ENCODE results near the gene PTPN11. TPM values are rescaled to one million over a fixed set of nuclear protein-coding genes. Genes with fewer than 3 reads are reported as not detected.

The PTPN11 gene
- total RNA-seq, 1 donor from 2014 or later = 92.1 TPM

GRCh38 chr12:112530941-112531340, 112.2 kb downstream of the PTPN11 start:
- no peak overlapping the region for H3K27ac Mint-ChIP-seq (ENCODE audit: unreplicated experiment)
- no peaks in the 10 kb centered on the region for H3K9me3 Mint-ChIP-seq
- H3K36me3 Mint-ChIP-seq (ENCODE audit: low read depth) = no peaks in the 10 kb centered on the region
- no peaks in the 10 kb centered on the region for H3K27me3 Mint-ChIP-seq (ENCODE audit: low read depth)
- TF ChIP-seq, protein P1, sequence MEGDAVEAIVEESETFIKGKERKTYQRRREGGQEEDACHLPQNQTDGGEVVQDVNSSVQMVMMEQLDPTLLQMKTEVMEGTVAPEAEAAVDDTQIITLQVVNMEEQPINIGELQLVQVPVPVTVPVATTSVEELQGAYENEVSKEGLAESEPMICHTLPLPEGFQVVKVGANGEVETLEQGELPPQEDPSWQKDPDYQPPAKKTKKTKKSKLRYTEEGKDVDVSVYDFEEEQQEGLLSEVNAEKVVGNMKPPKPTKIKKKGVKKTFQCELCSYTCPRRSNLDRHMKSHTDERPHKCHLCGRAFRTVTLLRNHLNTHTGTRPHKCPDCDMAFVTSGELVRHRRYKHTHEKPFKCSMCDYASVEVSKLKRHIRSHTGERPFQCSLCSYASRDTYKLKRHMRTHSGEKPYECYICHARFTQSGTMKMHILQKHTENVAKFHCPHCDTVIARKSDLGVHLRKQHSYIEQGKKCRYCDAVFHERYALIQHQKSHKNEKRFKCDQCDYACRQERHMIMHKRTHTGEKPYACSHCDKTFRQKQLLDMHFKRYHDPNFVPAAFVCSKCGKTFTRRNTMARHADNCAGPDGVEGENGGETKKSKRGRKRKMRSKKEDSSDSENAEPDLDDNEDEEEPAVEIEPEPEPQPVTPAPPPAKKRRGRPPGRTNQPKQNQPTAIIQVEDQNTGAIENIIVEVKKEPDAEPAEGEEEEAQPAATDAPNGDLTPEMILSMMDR (conservative IDR thresholded peaks at IDR 0.05) = no peak
- DNase-seq (ENCODE audit: low read depth, low spot score) = no peak
- no peaks in the 10 kb centered on the region for H3K4me1 Mint-ChIP-seq
- H3K4me3 Mint-ChIP-seq = no peak overlapping the region

- Mint-ChIP-seq H3K27ac (ENCODE audit: unreplicated experiment) (no peak overlapping the region), H3K27me3 (ENCODE audit: low read depth) (no peaks in the 10 kb centered on the region), H3K9me3 (no peaks in the 10 kb centered on the region), H3K4me3 (no peak overlapping the region), H3K36me3 (ENCODE audit: low read depth) (no peaks in the 10 kb centered on the region), H3K4me1 (no peaks in the 10 kb centered on the region)
- TF ChIP-seq, protein P1 (conservative IDR thresholded peaks at IDR 0.05) = no peak
- DNase-seq (ENCODE audit: low read depth, low spot score) = no peak
Measured at GRCh38 chr12:112532106-112532505, 113.4 kb downstream of the PTPN11 start.

DNA sequence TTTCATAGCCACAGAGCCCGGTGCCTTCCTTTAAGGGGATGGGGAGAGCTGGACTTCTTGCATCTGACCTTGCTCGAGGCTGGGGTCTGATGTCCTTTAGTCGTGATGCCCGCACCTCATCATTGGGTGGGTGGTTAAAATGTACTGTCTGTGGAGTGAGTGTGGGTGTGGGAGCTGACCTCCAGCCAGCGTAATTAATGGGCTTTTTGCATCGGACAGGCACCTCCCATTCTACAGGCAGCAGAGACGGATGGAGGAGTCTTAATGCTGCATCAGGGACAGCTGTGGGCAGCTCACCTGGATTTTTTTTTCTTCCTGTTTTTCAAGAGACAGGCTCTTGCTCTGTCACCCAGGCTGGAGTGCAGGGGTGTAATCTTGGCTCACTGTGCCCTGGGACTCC, 114.8 kb downstream of the PTPN11 start:
- Mint-ChIP-seq H3K4me3 (no peak overlapping the region), H3K4me1 (peaks cover 6% of the 10 kb centered on the region), H3K27me3 (ENCODE audit: low read depth) (no peaks in the 10 kb centered on the region), H3K36me3 (ENCODE audit: low read depth) (no peaks in the 10 kb centered on the region), H3K9me3 (no peaks in the 10 kb centered on the region), H3K27ac (ENCODE audit: unreplicated experiment) (no peak overlapping the region)
- TF ChIP-seq, protein P1 (conservative IDR thresholded peaks at IDR 0.05) = no peak
- no peak for DNase-seq (ENCODE audit: low read depth, low spot score)

GRCh38 chr12:112535017-112535416, 116.3 kb downstream of the PTPN11 start:
- TF ChIP-seq, protein P1 (conservative IDR thresholded peaks at IDR 0.05) = no peak
- Mint-ChIP-seq H3K9me3 (no peaks in the 10 kb centered on the region), H3K27ac (ENCODE audit: unreplicated experiment) (no peak overlapping the region), H3K4me1 (peaks cover 13% of the 10 kb centered on the region), H3K36me3 (ENCODE audit: low read depth) (no peaks in the 10 kb centered on the region), H3K4me3 (no peak overlapping the region), H3K27me3 (ENCODE audit: low read depth) (no peaks in the 10 kb centered on the region)
- DNase-seq (ENCODE audit: low read depth, low spot score) = no peak

DNA sequence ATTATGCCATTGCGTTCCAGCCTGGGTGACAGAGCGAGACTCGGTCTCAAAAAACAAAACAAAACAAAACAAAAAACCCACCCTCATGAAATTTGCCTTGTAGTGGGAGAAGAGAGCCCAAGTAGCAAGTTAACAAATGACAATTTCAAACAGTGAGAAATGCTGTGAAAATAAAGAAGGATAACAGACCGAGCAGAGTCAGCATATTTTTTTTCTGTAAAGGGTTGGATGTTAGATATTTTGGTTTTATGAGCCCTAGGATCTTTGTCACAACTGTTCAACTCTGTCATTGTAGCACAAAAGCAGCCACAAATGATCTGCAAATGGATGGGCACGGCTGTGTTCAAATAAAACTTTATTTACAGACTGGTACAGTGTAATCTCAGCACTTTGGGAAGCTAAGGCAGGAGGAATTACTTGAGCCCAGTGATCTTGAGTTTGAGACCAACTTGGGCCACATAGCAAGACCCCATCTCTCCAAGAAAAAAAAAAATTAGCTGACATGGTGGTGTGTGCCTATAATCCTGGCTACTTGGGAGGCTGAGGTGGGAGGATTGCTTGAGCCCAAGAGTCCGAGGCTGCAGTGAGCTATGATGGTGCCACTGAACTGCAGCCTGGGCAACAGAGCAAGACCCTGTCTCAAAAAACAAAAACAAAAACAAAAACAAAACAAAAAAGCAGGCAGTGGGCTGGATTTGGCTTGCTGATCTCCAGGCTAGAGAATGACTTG, 117.1 kb downstream of the PTPN11 start:
- TF ChIP-seq, protein P1 (conservative IDR thresholded peaks at IDR 0.05) = no peak
- Mint-ChIP-seq H3K4me3 (no peak overlapping the region), H3K27me3 (ENCODE audit: low read depth) (no peaks in the 10 kb centered on the region), H3K9me3 (no peaks in the 10 kb centered on the region), H3K27ac (ENCODE audit: unreplicated experiment) (no peak overlapping the region), H3K4me1 (peaks cover 13% of the 10 kb centered on the region), H3K36me3 (ENCODE audit: low read depth) (no peaks in the 10 kb centered on the region)
- DNase-seq (ENCODE audit: low read depth, low spot score) = no peak

All from neural crest cell (in vitro differentiated cells).